ENCODE measurements around the gene RALB. TPM values are rescaled to one million over a fixed set of nuclear protein-coding genes. Genes with fewer than 3 reads are reported as not detected.
A peak's percentile ranks its signal among the peaks of the same experiment; 100 is the strongest.
"Not testable (repeated sequence)": the region's sequence is repeated elsewhere in the genome, so short reads cannot be mapped to it uniquely, and the experiment has no call there.

RALB gene
- total RNA-seq, 1 experiment from 2014 or later: 7.2 TPM

GRCh38 chr2:120253021-120253882, 600 bp downstream of the RALB start:
- H3K4me3 ChIP-seq (ENCODE audit: low read length): peak overlapping the region; percentile 85
- no peaks in the 10 kb centered on the region for H3K36me3 ChIP-seq (ENCODE audit: insufficient read depth, low read length)
- no peaks in the 10 kb centered on the region for H3K79me2 ChIP-seq (ENCODE audit: low read length)
- H2AFZ ChIP-seq (ENCODE audit: low read length): peak overlapping the region; percentile 81; the same call in 1 of the 2 replicates
- peak; percentile 70 for DNase-seq
- no peaks in the 10 kb centered on the region for H3K27me3 ChIP-seq (ENCODE audit: low read length)
- peak overlapping the region; percentile 75 for H3K9ac ChIP-seq (ENCODE audit: low read length)
- H3K9me3 ChIP-seq (ENCODE audit: low read length): no peaks in the 10 kb centered on the region
- peak overlapping the region; percentile 93 for H3K4me2 ChIP-seq (ENCODE audit: low read depth, low read length, poor library complexity, severe bottlenecking)
- no peaks in the 10 kb centered on the region for H4K20me1 ChIP-seq (ENCODE audit: insufficient read depth, low read depth, low read length)
- H3K27ac ChIP-seq (ENCODE audit: low read length): no peak overlapping the region
- no peaks in the 10 kb centered on the region for H3K9me2 ChIP-seq (replicated peaks; ENCODE audit: insufficient read depth, low read length)
- H3K4me1 ChIP-seq (ENCODE audit: low read length): peaks cover 15% of the 10 kb centered on the region

GRCh38 chr2:120254178-120254577, 1.5 kb downstream of the RALB start:
- H3K9me2 ChIP-seq (replicated peaks; ENCODE audit: insufficient read depth, low read length): no peaks in the 10 kb centered on the region
- H3K4me2 ChIP-seq (ENCODE audit: low read depth, low read length, poor library complexity, severe bottlenecking): no peak overlapping the region
- H3K9me3 ChIP-seq (ENCODE audit: low read length): no peaks in the 10 kb centered on the region
- H3K79me2 ChIP-seq (ENCODE audit: low read length): no peaks in the 10 kb centered on the region
- no peak overlapping the region for H3K9ac ChIP-seq (ENCODE audit: low read length)
- peaks cover 15% of the 10 kb centered on the region for H3K4me1 ChIP-seq (ENCODE audit: low read length)
- no peak overlapping the region for H3K4me3 ChIP-seq (ENCODE audit: low read length)
- H4K20me1 ChIP-seq (ENCODE audit: insufficient read depth, low read depth, low read length): no peaks in the 10 kb centered on the region
- no peak overlapping the region for H2AFZ ChIP-seq (ENCODE audit: low read length)
- DNase-seq: no peak
- H3K27me3 ChIP-seq (ENCODE audit: low read length): no peaks in the 10 kb centered on the region
- no peaks in the 10 kb centered on the region for H3K36me3 ChIP-seq (ENCODE audit: insufficient read depth, low read length)
- no peak overlapping the region for H3K27ac ChIP-seq (ENCODE audit: low read length)

GRCh38 chr2:120255071-120255470, 2.4 kb downstream of the RALB start:
- H3K27ac ChIP-seq (ENCODE audit: low read length): no peak overlapping the region
- no peak overlapping the region for H2AFZ ChIP-seq (ENCODE audit: low read length)
- no peaks in the 10 kb centered on the region for H4K20me1 ChIP-seq (ENCODE audit: insufficient read depth, low read depth, low read length)
- H3K9me3 ChIP-seq (ENCODE audit: low read length): no peaks in the 10 kb centered on the region
- no peaks in the 10 kb centered on the region for H3K79me2 ChIP-seq (ENCODE audit: low read length)
- DNase-seq: no peak
- no peaks in the 10 kb centered on the region for H3K36me3 ChIP-seq (ENCODE audit: insufficient read depth, low read length)
- H3K9ac ChIP-seq (ENCODE audit: low read length): no peak overlapping the region
- no peak overlapping the region for H3K4me2 ChIP-seq (ENCODE audit: low read depth, low read length, poor library complexity, severe bottlenecking)
- H3K4me1 ChIP-seq (ENCODE audit: low read length): peaks cover 15% of the 10 kb centered on the region
- H3K27me3 ChIP-seq (ENCODE audit: low read length): no peaks in the 10 kb centered on the region
- H3K9me2 ChIP-seq (replicated peaks; ENCODE audit: insufficient read depth, low read length): no peaks in the 10 kb centered on the region
- H3K4me3 ChIP-seq (ENCODE audit: low read length): no peak overlapping the region

GRCh38 chr2:120255986-120256650, 3.5 kb downstream of the RALB start:
- Histone ChIP-seq H3K9me3 (ENCODE audit: low read length) (0 out of 2 replicates have a peak, but pooled peaks cover 3% of the 10 kb centered on the region), H3K36me3 (ENCODE audit: insufficient read depth, low read length) (no peaks in the 10 kb centered on the region), H3K27me3 (ENCODE audit: low read length) (no peaks in the 10 kb centered on the region), H3K9me2 (replicated peaks; ENCODE audit: insufficient read depth, low read length) (no peaks in the 10 kb centered on the region), H2AFZ (ENCODE audit: low read length) (no peak overlapping the region), H4K20me1 (ENCODE audit: insufficient read depth, low read depth, low read length) (no peaks in the 10 kb centered on the region), H3K27ac (ENCODE audit: low read length) (no peak overlapping the region), H3K9ac (ENCODE audit: low read length) (no peak overlapping the region), H3K4me1 (ENCODE audit: low read length) (peaks cover 17% of the 10 kb centered on the region), H3K4me2 (ENCODE audit: low read depth, low read length, poor library complexity, severe bottlenecking) (no peak overlapping the region), H3K79me2 (ENCODE audit: low read length) (no peaks in the 10 kb centered on the region), H3K4me3 (ENCODE audit: low read length) (no peak overlapping the region)
- peak; percentile 28 for DNase-seq

- Histone ChIP-seq H4K20me1 (ENCODE audit: insufficient read depth, low read depth, low read length) (peaks cover under 1% of the 10 kb centered on the region; the same call in 1 of the 2 replicates), H3K27me3 (ENCODE audit: low read length) (no peaks in the 10 kb centered on the region), H3K4me3 (ENCODE audit: low read length) (no peak overlapping the region), H3K36me3 (ENCODE audit: insufficient read depth, low read length) (no peaks in the 10 kb centered on the region), H3K9me2 (replicated peaks; ENCODE audit: insufficient read depth, low read length) (no peaks in the 10 kb centered on the region), H3K4me1 (ENCODE audit: low read length) (peaks cover 22% of the 10 kb centered on the region), H3K79me2 (ENCODE audit: low read length) (no peaks in the 10 kb centered on the region), H3K9ac (ENCODE audit: low read length) (no peak overlapping the region), H3K4me2 (ENCODE audit: low read depth, low read length, poor library complexity, severe bottlenecking) (no peak overlapping the region), H3K27ac (ENCODE audit: low read length) (no peak overlapping the region), H3K9me3 (ENCODE audit: low read length) (0 out of 2 replicates have a peak, but pooled peaks cover 3% of the 10 kb centered on the region), H2AFZ (ENCODE audit: low read length) (no peak overlapping the region)
- DNase-seq: no peak
Observed at GRCh38 chr2:120256651-120257000, 4.0 kb downstream of the RALB start.

- Histone ChIP-seq H2AFZ (ENCODE audit: low read length) (no peak overlapping the region), H3K9me2 (replicated peaks; ENCODE audit: insufficient read depth, low read length) (no peaks in the 10 kb centered on the region), H3K36me3 (ENCODE audit: insufficient read depth, low read length) (no peaks in the 10 kb centered on the region), H3K4me2 (ENCODE audit: low read depth, low read length, poor library complexity, severe bottlenecking) (no peak overlapping the region), H3K4me3 (ENCODE audit: low read length) (no peak overlapping the region), H3K9ac (ENCODE audit: low read length) (no peak overlapping the region), H3K27me3 (ENCODE audit: low read length) (no peaks in the 10 kb centered on the region), H3K9me3 (ENCODE audit: low read length) (0 out of 2 replicates have a peak, but pooled peaks cover 3% of the 10 kb centered on the region), H3K79me2 (ENCODE audit: low read length) (no peaks in the 10 kb centered on the region), H3K27ac (ENCODE audit: low read length) (no peak overlapping the region), H3K4me1 (ENCODE audit: low read length) (peaks cover 20% of the 10 kb centered on the region), H4K20me1 (ENCODE audit: insufficient read depth, low read depth, low read length) (peaks cover 10% of the 10 kb centered on the region; the same call in 1 of the 2 replicates)
- peak; percentile 22 for DNase-seq
Observed at GRCh38 chr2:120257522-120257921, 4.9 kb downstream of the RALB start.

GRCh38 chr2:120258196-120258595, 5.5 kb downstream of the RALB start:
- Histone ChIP-seq H3K36me3 (ENCODE audit: insufficient read depth, low read length) (no peaks in the 10 kb centered on the region), H4K20me1 (ENCODE audit: insufficient read depth, low read depth, low read length) (peaks cover 10% of the 10 kb centered on the region; the same call in 1 of the 2 replicates), H3K9ac (ENCODE audit: low read length) (no peak overlapping the region), H3K27me3 (ENCODE audit: low read length) (no peaks in the 10 kb centered on the region), H3K4me3 (ENCODE audit: low read length) (no peak overlapping the region), H2AFZ (ENCODE audit: low read length) (no peak overlapping the region), H3K27ac (ENCODE audit: low read length) (no peak overlapping the region), H3K4me1 (ENCODE audit: low read length) (peaks cover 18% of the 10 kb centered on the region), H3K9me3 (ENCODE audit: low read length) (0 out of 2 replicates have a peak, but pooled peaks cover 3% of the 10 kb centered on the region), H3K79me2 (ENCODE audit: low read length) (no peaks in the 10 kb centered on the region), H3K4me2 (ENCODE audit: low read depth, low read length, poor library complexity, severe bottlenecking) (no peak overlapping the region), H3K9me2 (replicated peaks; ENCODE audit: insufficient read depth, low read length) (no peaks in the 10 kb centered on the region)
- no peak for DNase-seq

- not testable (repeated sequence) for DNase-seq; H2AFZ ChIP-seq (ENCODE audit: low read length); H3K27me3 ChIP-seq (ENCODE audit: low read length); H3K36me3 ChIP-seq (ENCODE audit: insufficient read depth, low read length); H3K9ac ChIP-seq (ENCODE audit: low read length); H3K4me2 ChIP-seq (ENCODE audit: low read depth, low read length, poor library complexity, severe bottlenecking); H3K9me3 ChIP-seq (ENCODE audit: low read length); H3K79me2 ChIP-seq (ENCODE audit: low read length); H3K4me3 ChIP-seq (ENCODE audit: low read length); H3K9me2 ChIP-seq (replicated peaks; ENCODE audit: insufficient read depth, low read length); H3K27ac ChIP-seq (ENCODE audit: low read length)
- peaks cover 13% of the 10 kb centered on the region for H3K4me1 ChIP-seq (ENCODE audit: low read length)
- H4K20me1 ChIP-seq (ENCODE audit: insufficient read depth, low read depth, low read length): peaks cover 14% of the 10 kb centered on the region
Observed at GRCh38 chr2:120259939-120260338, 7.3 kb downstream of the RALB start.

Measured in Karpas-422 (cell line).